ENCODE results near the gene OXSR1. TPM values are rescaled to one million over a fixed set of nuclear protein-coding genes. Genes with fewer than 3 reads are reported as not detected.
A peak's percentile ranks its signal among the peaks of the same experiment; 100 is the strongest.

Gene OXSR1
- total RNA-seq, 1 experiment from 2014 or later = 35.1 TPM

DNA sequence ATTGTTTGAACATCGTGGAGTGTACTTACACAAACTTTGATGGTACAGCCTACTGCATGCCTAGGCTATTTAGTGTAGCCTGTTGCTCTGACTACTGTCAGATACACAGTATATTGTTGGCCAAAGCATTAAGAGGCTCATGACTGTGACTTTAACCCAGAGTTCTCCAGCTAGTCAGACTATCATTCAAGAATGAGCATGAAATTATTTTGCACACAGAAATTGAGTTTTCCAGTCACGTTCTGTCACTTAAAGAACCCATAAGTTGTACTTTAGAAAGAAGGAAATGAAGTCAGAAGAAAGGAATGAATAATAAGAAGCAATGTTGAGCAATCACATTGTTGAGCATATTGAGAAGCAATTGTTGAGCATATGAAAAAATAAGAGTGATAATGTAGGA, 62.7 kb downstream of the OXSR1 start:
- no peak overlapping the region for H3K27ac ChIP-seq (ENCODE audit: low read depth, low read length)
- H3K36me3 ChIP-seq (ENCODE audit: control insufficient read depth in 1 of 2, insufficient read depth in 2 of 2, low read length in 2 of 2) = peaks cover 9 to 12% of the 10 kb centered on the region in 2 experiments
- ChIA-PET CTCF (no interaction called here), POLR2A (no interaction called here), RAD21 (ENCODE audit: low non-redundant PET in 1 of 2, low total read pairs in 2 of 2, uncharacterized antibody in 2 of 2, unreplicated experiment in 2 of 2) (no interaction called here)
- no peak overlapping the region for H3K4me3 ChIP-seq (replicated peaks in 1 of 2; ENCODE audit: low read depth in 1 of 2, low read length in 2 of 2)
- DNase-seq (ENCODE audit: low read depth, low spot score) (no peak), ATAC-seq (no peak)
- H3K9me3 ChIP-seq (ENCODE audit: control insufficient read depth in 1 of 2, insufficient read depth in 1 of 2, low read depth in 1 of 2, low read length in 2 of 2) = no peaks in the 10 kb centered on the region
- H3K79me2 ChIP-seq (ENCODE audit: insufficient read depth, low read length) = no peaks in the 10 kb centered on the region; the same call in 1 of the 2 replicates
- intact Hi-C loops (cut with micrococcal nuclease) = no loop called here
- H3K4me1 ChIP-seq (ENCODE audit: control insufficient read depth in 1 of 2, insufficient read depth in 2 of 2, low read length in 2 of 2) = peaks cover 0 to 4% of the 10 kb centered on the region in 2 experiments; a peak in 1 of 4 replicates
- BruUV-seq (replicated peaks) = no TSS peak
- H3K4me2 ChIP-seq (ENCODE audit: low read length) = no peak overlapping the region
- no peaks in the 10 kb centered on the region for H3K9me2 ChIP-seq (ENCODE audit: insufficient read depth)
- H3K9ac ChIP-seq (ENCODE audit: low read length) = no peak overlapping the region
- TF ChIP-seq CEBPB (IDR thresholded peaks at IDR 0.05; ENCODE audit: low read depth) = 0 out of 2 replicates have a peak, but pooled peaks have one; percentile 24
- no peak for TF ChIP-seq SRF (IDR thresholded peaks at IDR 0.05; ENCODE audit: low read depth)
- H4K20me1 ChIP-seq (ENCODE audit: insufficient read depth) = 0 out of 2 replicates have a peak, but pooled peaks cover 6% of the 10 kb centered on the region
- no peak overlapping the region for H2AFZ ChIP-seq (ENCODE audit: low read depth, low read length, poor library complexity, severe bottlenecking)
- no peaks in the 10 kb centered on the region for H3K27me3 ChIP-seq (ENCODE audit: insufficient read depth, low read length)

- DNase-seq (ENCODE audit: low read depth, low spot score) = no peak
- Histone ChIP-seq H3K9ac (ENCODE audit: low read length) (no peak overlapping the region), H3K4me2 (ENCODE audit: low read length) (no peak overlapping the region), H3K27ac (ENCODE audit: low read depth, low read length) (no peak overlapping the region), H3K4me1 (ENCODE audit: control insufficient read depth in 1 of 2, insufficient read depth in 2 of 2, low read length in 2 of 2) (peaks cover 0 to 4% of the 10 kb centered on the region in 2 experiments; a peak in 1 of 4 replicates), H3K36me3 (ENCODE audit: control insufficient read depth in 1 of 2, insufficient read depth in 2 of 2, low read length in 2 of 2) (peaks cover 5 to 12% of the 10 kb centered on the region in 2 experiments), H4K20me1 (ENCODE audit: insufficient read depth) (0 out of 2 replicates have a peak, but pooled peaks cover 6% of the 10 kb centered on the region), H3K27me3 (ENCODE audit: insufficient read depth, low read length) (no peaks in the 10 kb centered on the region), H3K79me2 (ENCODE audit: insufficient read depth, low read length) (no peaks in the 10 kb centered on the region; the same call in 1 of the 2 replicates), H3K9me3 (ENCODE audit: control insufficient read depth in 1 of 2, insufficient read depth in 1 of 2, low read depth in 1 of 2, low read length in 2 of 2) (no peaks in the 10 kb centered on the region), H2AFZ (ENCODE audit: low read depth, low read length, poor library complexity, severe bottlenecking) (no peak overlapping the region), H3K9me2 (ENCODE audit: insufficient read depth) (no peaks in the 10 kb centered on the region), H3K4me3 (replicated peaks in 1 of 2; ENCODE audit: low read depth in 1 of 2, low read length in 2 of 2) (no peak overlapping the region)
- no peak for TF ChIP-seq EGR1 (IDR thresholded peaks at IDR 0.05; ENCODE audit: low read depth)
- TF ChIP-seq ZNF274 (IDR thresholded peaks at IDR 0.05; ENCODE audit: low read depth, low read length) = no peak
- TF ChIP-seq SIN3A (IDR thresholded peaks at IDR 0.05; ENCODE audit: low read depth) = no peak
- no peak for TF ChIP-seq JUND (IDR thresholded peaks at IDR 0.05)
- no peak for TF ChIP-seq ZFX (IDR thresholded peaks at IDR 0.05)
- no peak for TF ChIP-seq POLR2A (IDR thresholded peaks at IDR 0.05; ENCODE audit: borderline replicate concordance, extremely low read depth, insufficient read depth, insufficient read length)
- no peak for TF ChIP-seq RAD21 (IDR thresholded peaks at IDR 0.05; ENCODE audit: low read depth)
- TF ChIP-seq, protein P1, sequence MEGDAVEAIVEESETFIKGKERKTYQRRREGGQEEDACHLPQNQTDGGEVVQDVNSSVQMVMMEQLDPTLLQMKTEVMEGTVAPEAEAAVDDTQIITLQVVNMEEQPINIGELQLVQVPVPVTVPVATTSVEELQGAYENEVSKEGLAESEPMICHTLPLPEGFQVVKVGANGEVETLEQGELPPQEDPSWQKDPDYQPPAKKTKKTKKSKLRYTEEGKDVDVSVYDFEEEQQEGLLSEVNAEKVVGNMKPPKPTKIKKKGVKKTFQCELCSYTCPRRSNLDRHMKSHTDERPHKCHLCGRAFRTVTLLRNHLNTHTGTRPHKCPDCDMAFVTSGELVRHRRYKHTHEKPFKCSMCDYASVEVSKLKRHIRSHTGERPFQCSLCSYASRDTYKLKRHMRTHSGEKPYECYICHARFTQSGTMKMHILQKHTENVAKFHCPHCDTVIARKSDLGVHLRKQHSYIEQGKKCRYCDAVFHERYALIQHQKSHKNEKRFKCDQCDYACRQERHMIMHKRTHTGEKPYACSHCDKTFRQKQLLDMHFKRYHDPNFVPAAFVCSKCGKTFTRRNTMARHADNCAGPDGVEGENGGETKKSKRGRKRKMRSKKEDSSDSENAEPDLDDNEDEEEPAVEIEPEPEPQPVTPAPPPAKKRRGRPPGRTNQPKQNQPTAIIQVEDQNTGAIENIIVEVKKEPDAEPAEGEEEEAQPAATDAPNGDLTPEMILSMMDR (IDR thresholded peaks at IDR 0.05 in 2 of 3, conservative IDR thresholded peaks at IDR 0.05 in 1 of 3; ENCODE audit: borderline replicate concordance in 1 of 3, insufficient read depth in 1 of 3, low read depth in 2 of 3, low read length in 2 of 3) = no peak
- no peak for TF ChIP-seq POLR2AphosphoS5 (IDR thresholded peaks at IDR 0.05; ENCODE audit: low read depth, low read length)
- TF ChIP-seq ATF3 (IDR thresholded peaks at IDR 0.05) = no peak
- no peak for TF ChIP-seq EZH2phosphoT487 (IDR thresholded peaks at IDR 0.05; ENCODE audit: borderline replicate concordance)
- TF ChIP-seq FOSL1 (IDR thresholded peaks at IDR 0.05; ENCODE audit: low read depth) = no peak
- TF ChIP-seq MAX (IDR thresholded peaks at IDR 0.05) = no peak
- ATAC-seq = no peak
- RAD21 ChIA-PET (ENCODE audit: low non-redundant PET in 1 of 2, low total read pairs in 2 of 2, uncharacterized antibody in 2 of 2, unreplicated experiment in 2 of 2) = no interaction called here
- intact Hi-C loops (cut with micrococcal nuclease) = no loop called here
- POLR2A ChIA-PET = no interaction called here
- CTCF ChIA-PET = no interaction called here
- no TSS peak for BruUV-seq (replicated peaks)
Observed at GRCh38 chr3:38229036-38229435, 63.7 kb downstream of the OXSR1 start.

All from HCT116 (cell line).